Testis (tissue), 3 donors: Measurements from ENCODE around the gene AGFG2. TPM values are rescaled to one million over a fixed set of nuclear protein-coding genes. Genes with fewer than 3 reads are reported as not detected.
"Not testable (repeated sequence)": the region's sequence is repeated elsewhere in the genome, so short reads cannot be mapped to it uniquely, and the experiment has no call there.

Source experiments
- DNase-seq: peaks from one replicate; pipeline ENCODE4 v3.0.0-alpha.2; 2019
- H3K27ac ChIP-seq, 2 donors: fragments of 200-600 bp; sonication (generic); one replicate each; pipeline ENCODE4 v1.5.1; 2019
- H3K27me3 ChIP-seq: fragments of 200-600 bp; sonication (generic); one replicate; pipeline ENCODE4 v1.5.1; 2019
- H3K36me3 ChIP-seq: fragments of 200-600 bp; sonication (generic); one replicate; pipeline ENCODE4 v1.5.1; 2017; ENCODE audit warnings: low read depth; ENCODE audit errors: missing control alignments
- H3K4me1 ChIP-seq: fragments of 200-600 bp; sonication (generic); one replicate; pipeline ENCODE4 v1.5.1; 2019
- H3K4me3 ChIP-seq, 2 donors: fragments of 200-600 bp; sonication (generic); one replicate each; pipeline ENCODE4 v1.5.1; 2017 to 2019
- H3K9me3 ChIP-seq: fragments of 200-600 bp; sonication (generic); one replicate; pipeline ENCODE4 v1.5.1; 2017
- POLR2A ChIP-seq: fragments of 450-650 bp; IDR thresholded peaks from one replicate; pipeline ENCODE4 v1.6.1; 2017; ENCODE audit warnings: antibody characterized with exemption, mild to moderate bottlenecking, moderate library complexity
- WGBS, 2 donors: methylation state at CpG; one replicate each; pipeline ENCODE4 v1.1.5; 2018; 5-methylcytosine and 5-hydroxymethylcytosine counted together
- intact Hi-C: fragments of 100-400 bp; cut with DNase I; formaldehyde crosslinking; loops from one replicate; pipeline ENCODE4 v1.15.1; 2023; ENCODE audit warnings: low total_unique reads
- polyA plus RNA-seq: library from polyadenylated mRNA; stranded (reverse); fragments of 350-450 nt; fragmentation: Illumina TruSeq; extraction: RNeasy Lipid Tissue Mini Kit (QIAGEN cat#74804); gene quantifications from one replicate; pipeline ENCODE4 v1.2.3, GENCODE V29; 2014; ENCODE audit warnings: low read depth, low replicate concordance; ENCODE audit not compliant: insufficient read depth
- total RNA-seq, 2 donors: library from RNA; depleted of rRNA; stranded (reverse); fragments of >200 nt; gene quantifications; one replicate each; pipeline ENCODE4 v1.2.3, GENCODE V29; 2016
- TF ChIP-seq, protein P1 (sequence below), 3 experiments: fragments of 450-650 bp in 2 of 3; fragments of 200-600 bp in 1 of 3; sonication (generic) in 1 of 3; IDR thresholded peaks; one replicate each; pipeline ENCODE4 v1.5.1; 2016 to 2019; ENCODE audit warnings: antibody characterized with exemption in 3 of 3, mild to moderate bottlenecking in 2 of 3, moderate library complexity in 1 of 3

Gene AGFG2
- total and polyA plus RNA-seq, 3 donors from 2014 or later = 51.4 to 67.2 (median 62.0) TPM

- Histone ChIP-seq H3K9me3 (no peaks in the 10 kb centered on the region), H3K4me1 (peaks cover 8% of the 10 kb centered on the region), H3K27ac (no peak overlapping the region), H3K4me3 (peak overlapping the region in 1 of 2 donors; percentile 50), H3K27me3 (no peaks in the 10 kb centered on the region), H3K36me3 (no peaks in the 10 kb centered on the region)
- DNase-seq = no peak
- TF ChIP-seq POLR2A = no peak
- TF ChIP-seq, protein P1, sequence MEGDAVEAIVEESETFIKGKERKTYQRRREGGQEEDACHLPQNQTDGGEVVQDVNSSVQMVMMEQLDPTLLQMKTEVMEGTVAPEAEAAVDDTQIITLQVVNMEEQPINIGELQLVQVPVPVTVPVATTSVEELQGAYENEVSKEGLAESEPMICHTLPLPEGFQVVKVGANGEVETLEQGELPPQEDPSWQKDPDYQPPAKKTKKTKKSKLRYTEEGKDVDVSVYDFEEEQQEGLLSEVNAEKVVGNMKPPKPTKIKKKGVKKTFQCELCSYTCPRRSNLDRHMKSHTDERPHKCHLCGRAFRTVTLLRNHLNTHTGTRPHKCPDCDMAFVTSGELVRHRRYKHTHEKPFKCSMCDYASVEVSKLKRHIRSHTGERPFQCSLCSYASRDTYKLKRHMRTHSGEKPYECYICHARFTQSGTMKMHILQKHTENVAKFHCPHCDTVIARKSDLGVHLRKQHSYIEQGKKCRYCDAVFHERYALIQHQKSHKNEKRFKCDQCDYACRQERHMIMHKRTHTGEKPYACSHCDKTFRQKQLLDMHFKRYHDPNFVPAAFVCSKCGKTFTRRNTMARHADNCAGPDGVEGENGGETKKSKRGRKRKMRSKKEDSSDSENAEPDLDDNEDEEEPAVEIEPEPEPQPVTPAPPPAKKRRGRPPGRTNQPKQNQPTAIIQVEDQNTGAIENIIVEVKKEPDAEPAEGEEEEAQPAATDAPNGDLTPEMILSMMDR (IDR thresholded peaks at IDR 0.05) = no peak
- WGBS, 2 donors = 75 to 77% methylated on average over 4 to 5 of the region's 5 CpGs
- intact Hi-C loops = no loop called here
These were observed 46.1 kb upstream of the AGFG2 start for GRCh38 chr7:100492738-100493475.

DNA sequence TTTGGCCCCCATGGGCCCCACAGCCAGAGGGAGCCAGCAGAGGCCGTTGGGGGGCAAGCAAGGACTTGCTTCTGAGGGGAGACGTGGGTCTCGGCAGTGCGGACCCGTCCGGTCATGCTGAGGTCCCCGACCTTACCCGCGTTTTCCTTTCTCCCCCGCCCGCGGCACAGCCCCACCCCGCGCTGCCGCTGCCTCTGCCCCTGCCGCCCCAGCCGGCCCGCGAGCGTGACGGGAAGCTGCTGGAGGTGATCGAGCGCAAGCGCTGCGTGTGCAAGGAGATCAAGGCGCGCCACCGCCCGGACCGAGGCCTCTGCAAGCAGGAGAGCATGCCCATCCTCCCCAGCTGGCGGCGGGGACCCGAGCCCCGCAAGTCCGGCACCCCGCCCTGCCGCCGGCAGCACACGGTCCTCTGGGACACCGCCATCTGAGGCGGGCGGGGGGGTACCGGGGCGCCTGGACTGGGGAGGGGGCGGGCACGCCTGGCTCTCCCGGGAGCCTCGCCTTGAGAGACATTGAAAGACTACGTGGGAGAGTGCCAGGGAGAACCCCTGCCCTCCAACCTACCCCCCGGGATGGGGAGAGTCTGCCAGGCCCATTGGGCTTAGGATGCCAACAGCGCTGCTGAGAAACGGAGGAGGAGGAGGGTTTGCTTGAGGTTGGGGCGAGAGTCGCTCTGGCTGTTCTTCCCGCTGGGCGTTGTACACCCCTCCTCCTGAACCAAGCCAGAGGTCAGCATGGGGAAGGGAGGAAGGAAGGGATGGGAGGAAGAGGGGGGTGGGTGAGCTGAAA, 45.3 kb upstream of the AGFG2 start:
- H3K27ac ChIP-seq = no peak overlapping the region
- DNase-seq = no peak
- TF ChIP-seq POLR2A = no peak
- TF ChIP-seq, protein P1 (IDR thresholded peaks at IDR 0.05) = no peak
- no peaks in the 10 kb centered on the region for H3K27me3 ChIP-seq
- intact Hi-C loops = no loop called here
- WGBS, 2 donors = 20 to 31% methylated on average over 9 to 37 of the region's 56 CpGs
- no peaks in the 10 kb centered on the region for H3K36me3 ChIP-seq
- no peaks in the 10 kb centered on the region for H3K9me3 ChIP-seq
- peaks cover 8% of the 10 kb centered on the region for H3K4me1 ChIP-seq
- H3K4me3 ChIP-seq = peak overlapping the region in 1 of 2 donors; percentile 50

DNA sequence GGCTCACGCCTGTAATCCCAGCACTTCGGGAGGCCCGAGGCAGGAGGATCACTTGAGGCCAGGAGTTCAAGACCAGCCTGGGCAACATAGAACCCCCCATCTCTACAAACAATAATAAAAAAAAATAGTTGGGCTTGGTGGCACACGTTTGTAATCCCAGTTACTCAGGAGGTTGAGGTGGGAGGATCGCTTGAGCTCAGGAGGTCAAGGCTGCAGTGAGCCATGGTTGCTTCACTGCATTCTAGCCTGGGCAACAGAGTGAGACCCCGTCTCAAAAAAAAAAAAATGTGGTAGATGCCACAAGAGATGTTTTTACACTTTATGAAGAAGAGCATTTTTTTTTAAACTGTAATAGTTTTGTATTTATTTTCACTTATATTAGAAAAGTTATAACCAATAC, 42.5 kb upstream of the AGFG2 start:
- Histone ChIP-seq H3K27ac (no peak overlapping the region), H3K36me3 (no peaks in the 10 kb centered on the region), H3K27me3 (no peaks in the 10 kb centered on the region), H3K4me3 (no peak overlapping the region), H3K4me1 (peaks cover 5% of the 10 kb centered on the region), H3K9me3 (no peaks in the 10 kb centered on the region)
- DNase-seq = no peak
- TF ChIP-seq POLR2A = no peak
- TF ChIP-seq, protein P1 (IDR thresholded peaks at IDR 0.05) = no peak
- whole genome bisulfite sequencing, 2 donors = 79 to 86% methylated on average over 6 of the region's 6 CpGs
- intact Hi-C loops = no loop called here

- intact Hi-C loops, H3K4me3 ChIP-seq, H3K36me3 ChIP-seq, H3K9me3 ChIP-seq, H3K27ac ChIP-seq, DNase-seq, H3K4me1 ChIP-seq, H3K27me3 ChIP-seq: not testable (repeated sequence)
- 95 to 97% methylated on average over 2 of the region's 2 CpGs for WGBS, 2 donors
These were observed 38.3 kb upstream of the AGFG2 start for GRCh38 chr7:100500743-100501142.

- H3K4me1 ChIP-seq, DNase-seq, H3K4me3 ChIP-seq, H3K27ac ChIP-seq, H3K36me3 ChIP-seq, intact Hi-C loops, H3K27me3 ChIP-seq, H3K9me3 ChIP-seq: not testable (repeated sequence)
- WGBS, 2 donors = 79 to 82% methylated on average over 3 of the region's 3 CpGs
These were observed 35.0 kb upstream of the AGFG2 start for GRCh38 chr7:100504031-100504430.
